Nephron progenitor cell (in vitro differentiated cells): ENCODE results near the gene CSMD2.

Source experiments
- DNase-seq: peaks from one replicate; pipeline ENCODE4 v3.0.0; 2021
- H3K27ac Mint-ChIP-seq: 2 replicates; pipeline ENCODE4 v1.8.0; 2021; ENCODE audit warnings: mild to moderate bottlenecking, moderate library complexity, mixed read lengths
- H3K27me3 Mint-ChIP-seq: 2 replicates; pipeline ENCODE4 v1.8.0; 2021; ENCODE audit warnings: mild to moderate bottlenecking, low read depth, mixed read lengths; ENCODE audit not compliant: poor library complexity
- H3K36me3 Mint-ChIP-seq: 2 replicates; pipeline ENCODE4 v1.8.0; 2021; ENCODE audit warnings: low read depth, mixed read lengths
- H3K4me1 Mint-ChIP-seq: 2 replicates; pipeline ENCODE4 v1.8.0; 2021; ENCODE audit warnings: mixed read lengths
- H3K4me3 Mint-ChIP-seq: 2 replicates; pipeline ENCODE4 v1.8.0; 2021; ENCODE audit warnings: mild to moderate bottlenecking, moderate library complexity, mixed read lengths
- H3K9me3 Mint-ChIP-seq: 2 replicates; pipeline ENCODE4 v1.8.0; 2021; ENCODE audit warnings: mild to moderate bottlenecking, moderate library complexity, mixed read lengths
- CTCF ChIP-seq: fragments of 200-600 bp; sonication (generic); IDR thresholded peaks from 2 replicates; pipeline ENCODE4 v1.5.0; 2021; ENCODE audit warnings: antibody characterized with exemption

Gene CSMD2

GRCh38 chr1:33709783-33710718 lies 455.0 kb downstream of the CSMD2 start:
- no peak for TF ChIP-seq CTCF
- H3K4me1 Mint-ChIP-seq = no peaks in the 10 kb centered on the region
- no peak for DNase-seq
- no peaks in the 10 kb centered on the region for H3K27me3 Mint-ChIP-seq
- no peak overlapping the region for H3K27ac Mint-ChIP-seq
- no peaks in the 10 kb centered on the region for H3K36me3 Mint-ChIP-seq
- H3K9me3 Mint-ChIP-seq = no peaks in the 10 kb centered on the region
- H3K4me3 Mint-ChIP-seq = no peak overlapping the region

- Mint-ChIP-seq H3K4me3 (no peak overlapping the region), H3K36me3 (no peaks in the 10 kb centered on the region), H3K27me3 (no peaks in the 10 kb centered on the region), H3K4me1 (no peaks in the 10 kb centered on the region), H3K9me3 (no peaks in the 10 kb centered on the region), H3K27ac (no peak overlapping the region)
- DNase-seq = no peak
- TF ChIP-seq CTCF = no peak
Observed at GRCh38 chr1:33709174-33709782, 455.8 kb downstream of the CSMD2 start.

GRCh38 chr1:33706634-33707255 lies 458.3 kb downstream of the CSMD2 start:
- no peak for DNase-seq
- no peak overlapping the region for H3K4me3 Mint-ChIP-seq
- no peak overlapping the region for H3K27ac Mint-ChIP-seq
- H3K4me1 Mint-ChIP-seq = no peaks in the 10 kb centered on the region
- peaks cover 7% of the 10 kb centered on the region for H3K9me3 Mint-ChIP-seq
- H3K36me3 Mint-ChIP-seq = no peaks in the 10 kb centered on the region
- no peak for TF ChIP-seq CTCF
- peaks cover 3% of the 10 kb centered on the region for H3K27me3 Mint-ChIP-seq

GRCh38 chr1:33703464-33703863 lies 461.6 kb downstream of the CSMD2 start:
- H3K4me3 Mint-ChIP-seq = no peak overlapping the region
- H3K4me1 Mint-ChIP-seq = no peaks in the 10 kb centered on the region
- no peak for TF ChIP-seq CTCF
- no peaks in the 10 kb centered on the region for H3K36me3 Mint-ChIP-seq
- no peak overlapping the region for H3K27ac Mint-ChIP-seq
- H3K9me3 Mint-ChIP-seq = peaks cover 9% of the 10 kb centered on the region
- no peak for DNase-seq
- H3K27me3 Mint-ChIP-seq = peaks cover 6% of the 10 kb centered on the region

- Mint-ChIP-seq H3K36me3 (no peaks in the 10 kb centered on the region), H3K27ac (no peak overlapping the region), H3K4me3 (no peak overlapping the region), H3K4me1 (no peaks in the 10 kb centered on the region), H3K27me3 (peaks cover 14% of the 10 kb centered on the region), H3K9me3 (peaks cover 9% of the 10 kb centered on the region)
- TF ChIP-seq CTCF = no peak
- DNase-seq = no peak
Observed at GRCh38 chr1:33698361-33699035, 466.5 kb downstream of the CSMD2 start.
